H7 (cell line): ENCODE results near the gene LRRC3B. TPM values are rescaled to one million over a fixed set of nuclear protein-coding genes. Genes with fewer than 3 reads are reported as not detected.
"Not testable (repeated sequence)": the region's sequence is repeated elsewhere in the genome, so short reads cannot be mapped to it uniquely, and the experiment has no call there.

ENCODE experiments used
- DNase-seq: peaks from one replicate; pipeline ENCODE4 v3.0.0; 2012
- H3K27me3 ChIP-seq: 2 replicates; pipeline ENCODE4 v1.6.0; 2011; ENCODE audit warnings: mild to moderate bottlenecking, low read length; ENCODE audit not compliant: control insufficient read depth, insufficient read depth
- H3K36me3 ChIP-seq: replicated peaks from 2 replicates; pipeline ENCODE4 v1.5.1; 2011; ENCODE audit warnings: low read length; ENCODE audit not compliant: control insufficient read depth, insufficient read depth
- H3K4me3 ChIP-seq: 2 replicates; pipeline ENCODE4 v1.5.1; 2011; ENCODE audit warnings: low read depth, mild to moderate bottlenecking, control low read depth, low read length, moderate library complexity; ENCODE audit not compliant: insufficient read depth
- total RNA-seq: library from RNA; depleted of rRNA; stranded (reverse); fragments of >200 nt; shearing (Covaris generic); gene quantifications from 2 replicates; pipeline ENCODE4 v1.2.3, GENCODE V29; 2014; rRNA removed

The LRRC3B gene, protein sequence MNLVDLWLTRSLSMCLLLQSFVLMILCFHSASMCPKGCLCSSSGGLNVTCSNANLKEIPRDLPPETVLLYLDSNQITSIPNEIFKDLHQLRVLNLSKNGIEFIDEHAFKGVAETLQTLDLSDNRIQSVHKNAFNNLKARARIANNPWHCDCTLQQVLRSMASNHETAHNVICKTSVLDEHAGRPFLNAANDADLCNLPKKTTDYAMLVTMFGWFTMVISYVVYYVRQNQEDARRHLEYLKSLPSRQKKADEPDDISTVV
- 0.48 and 0.62 TPM in 2 replicates for total RNA-seq

GRCh38 chr3:26622621-26623418, at the start of gene LRRC3B:
Gene LRRC3B (plus strand): TSS chr3:26622772. CDS start chr3:26709673, 86,901 bp downstream.
- H3K4me3 ChIP-seq: peak within 1 kb of the TSS; percentile 50
- peak; percentile 85 for DNase-seq
- H3K36me3 ChIP-seq: no peaks in the 10 kb centered on the region
- peaks cover 62% of the 10 kb centered on the region for H3K27me3 ChIP-seq

DNA sequence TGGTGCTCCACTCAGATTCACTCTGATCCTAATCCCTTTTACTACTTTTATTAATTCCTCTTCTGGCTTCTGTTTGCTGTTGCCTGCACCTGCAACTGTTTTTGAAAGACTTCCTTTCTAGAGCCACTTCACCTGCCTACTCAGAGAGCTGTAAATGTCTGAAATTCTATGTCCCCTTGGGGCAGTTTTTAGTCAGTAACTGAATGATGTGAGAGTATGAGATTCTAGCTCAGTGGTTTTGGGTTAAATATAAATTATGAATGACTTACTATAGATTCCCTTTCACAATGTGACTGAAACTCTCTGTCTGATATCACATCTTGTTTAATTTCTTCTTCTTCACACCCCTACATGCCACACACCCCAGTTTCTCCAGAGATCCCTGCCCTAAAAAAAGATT, 47.8 kb upstream of the LRRC3B start:
- Histone ChIP-seq H3K4me3 (no peak overlapping the region), H3K27me3 (no peaks in the 10 kb centered on the region), H3K36me3 (no peaks in the 10 kb centered on the region)
- DNase-seq: no peak

- Histone ChIP-seq H3K36me3 (no peaks in the 10 kb centered on the region), H3K4me3 (no peak overlapping the region), H3K27me3 (no peaks in the 10 kb centered on the region)
- DNase-seq: no peak
Observed at GRCh38 chr3:26579116-26579515, 43.5 kb upstream of the LRRC3B start.

DNA sequence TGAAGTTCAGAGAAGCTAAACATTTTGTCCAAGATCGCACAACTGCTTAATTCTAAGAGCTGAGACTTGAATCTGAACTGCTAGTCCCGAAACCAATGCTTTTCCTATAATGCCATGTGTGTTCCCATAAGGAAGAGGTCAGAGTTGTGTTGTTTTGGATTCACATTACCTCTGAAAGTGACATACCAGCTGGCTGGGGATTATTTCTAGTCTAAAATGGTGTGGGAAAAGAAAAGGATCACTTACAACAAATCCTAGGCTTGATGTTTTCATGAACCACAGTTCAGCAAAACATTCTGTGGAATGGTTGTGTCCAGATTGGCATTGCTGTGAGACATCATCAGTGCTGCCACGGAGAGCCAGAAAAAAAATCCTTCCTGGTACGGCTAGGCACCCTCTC, 35.0 kb upstream of the LRRC3B start:
- no peaks in the 10 kb centered on the region for H3K27me3 ChIP-seq

GRCh38 chr3:26588931-26589330, 33.6 kb upstream of the LRRC3B start:
- no peak for DNase-seq
- no peaks in the 10 kb centered on the region for H3K27me3 ChIP-seq
- H3K4me3 ChIP-seq: no peak overlapping the region
- no peaks in the 10 kb centered on the region for H3K36me3 ChIP-seq

More for the DNA sequence above, 35.0 kb upstream of the LRRC3B start:
- no peak for DNase-seq
- Histone ChIP-seq H3K4me3 (no peak overlapping the region), H3K36me3 (no peaks in the 10 kb centered on the region)

DNA sequence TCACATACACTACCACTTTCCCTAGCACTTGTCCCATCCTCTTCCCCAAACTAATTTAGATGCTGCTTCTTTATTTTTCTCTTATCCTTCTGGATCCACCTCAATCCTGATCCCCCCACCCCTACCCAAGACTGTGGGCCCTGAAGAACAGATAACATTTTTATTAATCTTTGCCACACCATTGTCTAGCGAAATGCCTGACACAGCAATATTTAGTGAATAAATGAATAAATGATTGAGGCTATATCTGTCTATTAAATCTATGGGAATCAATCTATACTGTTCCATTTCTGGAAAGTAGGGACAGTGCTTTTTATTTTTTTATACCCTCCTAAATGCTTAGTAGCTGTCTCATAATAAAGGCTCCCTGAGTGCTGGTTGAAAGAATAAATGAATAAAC, 32.9 kb upstream of the LRRC3B start:
- DNase-seq: no peak
- no peak overlapping the region for H3K4me3 ChIP-seq
- H3K27me3 ChIP-seq: no peaks in the 10 kb centered on the region
- H3K36me3 ChIP-seq: no peaks in the 10 kb centered on the region

DNA sequence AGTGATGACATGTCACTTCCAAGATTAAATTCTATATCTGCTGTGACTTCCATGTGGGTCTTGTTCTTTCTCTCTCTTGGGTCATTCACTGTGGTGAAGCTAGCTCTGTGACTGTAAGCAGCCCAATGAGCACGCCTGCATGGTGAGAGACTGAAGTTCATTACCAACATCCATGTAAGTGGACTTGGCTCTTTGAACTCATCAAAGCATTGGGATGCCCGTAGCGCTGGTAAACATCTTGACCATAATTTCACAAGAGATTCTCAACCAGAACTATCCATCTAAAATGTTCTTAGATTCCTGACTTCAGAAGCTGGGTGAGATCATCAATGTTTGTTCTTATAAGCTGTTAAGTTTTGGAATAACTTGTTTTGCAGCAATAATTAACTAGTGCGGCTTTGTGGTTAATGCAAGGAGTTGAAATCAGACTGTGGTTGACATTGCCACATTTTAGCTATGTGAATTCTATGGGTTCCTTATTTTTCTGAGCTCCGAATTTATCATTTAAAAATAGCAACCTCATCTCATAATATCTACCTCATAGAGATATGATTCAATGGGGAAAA, 31.6 kb upstream of the LRRC3B start:
- H3K27me3 ChIP-seq: no peaks in the 10 kb centered on the region
- no peak overlapping the region for H3K4me3 ChIP-seq
- no peaks in the 10 kb centered on the region for H3K36me3 ChIP-seq
- DNase-seq: no peak

- H3K36me3 ChIP-seq: no peaks in the 10 kb centered on the region
- no peak for DNase-seq
- no peaks in the 10 kb centered on the region for H3K27me3 ChIP-seq
- H3K4me3 ChIP-seq: no peak overlapping the region
Observed at GRCh38 chr3:26591926-26592325, 30.6 kb upstream of the LRRC3B start.

GRCh38 chr3:26592451-26592850, 30.1 kb upstream of the LRRC3B start:
- Histone ChIP-seq H3K4me3 (no peak overlapping the region), H3K36me3 (no peaks in the 10 kb centered on the region), H3K27me3 (no peaks in the 10 kb centered on the region)
- no peak for DNase-seq

GRCh38 chr3:26596335-26596734, 26.2 kb upstream of the LRRC3B start:
- Histone ChIP-seq H3K4me3 (no peak overlapping the region), H3K36me3 (no peaks in the 10 kb centered on the region), H3K27me3 (no peaks in the 10 kb centered on the region)
- no peak for DNase-seq

- not testable (repeated sequence) for H3K27me3 ChIP-seq, DNase-seq, H3K4me3 ChIP-seq, H3K36me3 ChIP-seq
Observed at GRCh38 chr3:26603311-26603710, 19.3 kb upstream of the LRRC3B start.

DNA sequence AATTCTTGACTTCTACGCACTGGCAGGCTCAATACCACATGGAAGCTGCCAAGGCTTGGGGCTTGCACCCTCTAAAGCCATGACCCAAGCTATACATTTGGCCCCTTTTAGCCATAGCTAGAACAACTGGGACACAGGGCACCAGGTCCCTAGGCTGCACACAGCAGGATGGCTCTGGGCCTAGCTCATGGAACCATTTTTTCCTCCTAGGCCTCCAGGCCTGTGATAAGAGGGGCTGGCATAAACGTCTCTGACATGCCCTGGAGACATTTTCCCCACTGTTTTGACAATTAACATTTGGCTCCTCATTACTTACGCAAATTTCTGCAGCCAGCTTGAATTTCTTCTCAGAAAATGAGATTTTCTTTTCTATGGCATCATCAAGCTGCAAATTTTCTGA, 18.8 kb upstream of the LRRC3B start:
- DNase-seq, H3K36me3 ChIP-seq: not testable (repeated sequence)

GRCh38 chr3:26614006-26614685, 8.4 kb upstream of the LRRC3B start:
- DNase-seq: no peak
- Histone ChIP-seq H3K36me3 (no peaks in the 10 kb centered on the region), H3K27me3 (no peaks in the 10 kb centered on the region), H3K4me3 (no peak overlapping the region)

More for the DNA sequence above, 18.8 kb upstream of the LRRC3B start:
- not testable (repeated sequence) for H3K27me3 ChIP-seq, H3K4me3 ChIP-seq

- no peak overlapping the region for H3K4me3 ChIP-seq
- no peaks in the 10 kb centered on the region for H3K36me3 ChIP-seq
- H3K27me3 ChIP-seq: peaks cover 53% of the 10 kb centered on the region
- DNase-seq: no peak
Observed at GRCh38 chr3:26621176-26621575, 1.4 kb upstream of the LRRC3B start.
